ENCODE measurements around the gene XRCC4.

Gene XRCC4

DNA sequence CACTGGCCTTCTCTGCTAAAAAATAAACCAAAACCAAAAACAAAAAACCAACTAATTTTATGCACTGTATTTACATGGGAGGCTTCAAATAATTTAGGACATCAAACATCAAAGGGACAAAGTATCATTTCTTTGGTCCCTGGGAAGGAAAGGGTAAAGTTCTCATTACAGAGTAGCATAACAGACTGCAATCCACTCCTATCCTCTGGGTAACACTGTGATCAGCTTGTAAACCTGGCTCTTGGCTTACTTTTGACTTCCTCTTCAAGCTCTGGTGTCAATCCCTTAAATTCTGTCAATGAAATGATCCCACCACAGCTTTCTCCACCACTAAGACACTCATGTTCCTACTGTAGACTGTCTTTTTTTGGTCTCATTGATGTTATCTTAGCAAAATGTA lies 324.4 kb downstream of the XRCC4 start:
- no peaks in the 10 kb centered on the region for H3K4me1 ChIP-seq
- no peak overlapping the region for H3K4me3 ChIP-seq
- no peaks in the 10 kb centered on the region for H3K27me3 ChIP-seq
- H3K36me3 ChIP-seq, result no peaks in the 10 kb centered on the region
- no peak overlapping the region for H3K4me2 ChIP-seq
- H3K9ac ChIP-seq, result no peak overlapping the region
- H3K9me3 ChIP-seq, result no peaks in the 10 kb centered on the region
- no peaks in the 10 kb centered on the region for H4K20me1 ChIP-seq
- no peak for TF ChIP-seq Cebpa-rat (IDR thresholded peaks at IDR 0.05)
- no peak overlapping the region for H3K27ac ChIP-seq
